Measurements from ENCODE around the gene MACC1.

GRCh38 chr7:20102982-20103381, 114.2 kb downstream of the MACC1 start:
- TF ChIP-seq, protein P1, sequence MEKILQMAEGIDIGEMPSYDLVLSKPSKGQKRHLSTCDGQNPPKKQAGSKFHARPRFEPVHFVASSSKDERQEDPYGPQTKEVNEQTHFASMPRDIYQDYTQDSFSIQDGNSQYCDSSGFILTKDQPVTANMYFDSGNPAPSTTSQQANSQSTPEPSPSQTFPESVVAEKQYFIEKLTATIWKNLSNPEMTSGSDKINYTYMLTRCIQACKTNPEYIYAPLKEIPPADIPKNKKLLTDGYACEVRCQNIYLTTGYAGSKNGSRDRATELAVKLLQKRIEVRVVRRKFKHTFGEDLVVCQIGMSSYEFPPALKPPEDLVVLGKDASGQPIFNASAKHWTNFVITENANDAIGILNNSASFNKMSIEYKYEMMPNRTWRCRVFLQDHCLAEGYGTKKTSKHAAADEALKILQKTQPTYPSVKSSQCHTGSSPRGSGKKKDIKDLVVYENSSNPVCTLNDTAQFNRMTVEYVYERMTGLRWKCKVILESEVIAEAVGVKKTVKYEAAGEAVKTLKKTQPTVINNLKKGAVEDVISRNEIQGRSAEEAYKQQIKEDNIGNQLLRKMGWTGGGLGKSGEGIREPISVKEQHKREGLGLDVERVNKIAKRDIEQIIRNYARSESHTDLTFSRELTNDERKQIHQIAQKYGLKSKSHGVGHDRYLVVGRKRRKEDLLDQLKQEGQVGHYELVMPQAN (conservative IDR thresholded peaks at IDR 0.05), result no peak
- no peak for TF ChIP-seq CBX5 (IDR thresholded peaks at IDR 0.05; ENCODE audit: low read depth)
- no peak for TF ChIP-seq POLR2AphosphoS5 (IDR thresholded peaks at IDR 0.05; ENCODE audit: low read length)

All from GM12878 (cell line).